Measurements from ENCODE around the gene AGR2.

- TF ChIP-seq CTCF (conservative IDR thresholded peaks at IDR 0.05; ENCODE audit: low read length): no peak
- TF ChIP-seq EZH2phosphoT487 (IDR thresholded peaks at IDR 0.05; ENCODE audit: borderline replicate concordance): no peak
Observed at GRCh38 chr7:16847381-16847860, 42.6 kb upstream of the AGR2 start.

Measured in Loucy (cell line).